GM18508 (cell line): ENCODE data around the gene OR2V2.
"Not testable (repeated sequence)": the region's sequence is repeated elsewhere in the genome, so short reads cannot be mapped to it uniquely, and the experiment has no call there.

Source experiments
- ATAC-seq: cut with Tn5 transposase; IDR thresholded peaks from one replicate; pipeline ENCODE4 v1.9.1; 2021; ENCODE audit warnings: moderate number of reproducible peaks; ENCODE audit not compliant: insufficient read depth, unreplicated experiment

OR2V2 gene

DNA sequence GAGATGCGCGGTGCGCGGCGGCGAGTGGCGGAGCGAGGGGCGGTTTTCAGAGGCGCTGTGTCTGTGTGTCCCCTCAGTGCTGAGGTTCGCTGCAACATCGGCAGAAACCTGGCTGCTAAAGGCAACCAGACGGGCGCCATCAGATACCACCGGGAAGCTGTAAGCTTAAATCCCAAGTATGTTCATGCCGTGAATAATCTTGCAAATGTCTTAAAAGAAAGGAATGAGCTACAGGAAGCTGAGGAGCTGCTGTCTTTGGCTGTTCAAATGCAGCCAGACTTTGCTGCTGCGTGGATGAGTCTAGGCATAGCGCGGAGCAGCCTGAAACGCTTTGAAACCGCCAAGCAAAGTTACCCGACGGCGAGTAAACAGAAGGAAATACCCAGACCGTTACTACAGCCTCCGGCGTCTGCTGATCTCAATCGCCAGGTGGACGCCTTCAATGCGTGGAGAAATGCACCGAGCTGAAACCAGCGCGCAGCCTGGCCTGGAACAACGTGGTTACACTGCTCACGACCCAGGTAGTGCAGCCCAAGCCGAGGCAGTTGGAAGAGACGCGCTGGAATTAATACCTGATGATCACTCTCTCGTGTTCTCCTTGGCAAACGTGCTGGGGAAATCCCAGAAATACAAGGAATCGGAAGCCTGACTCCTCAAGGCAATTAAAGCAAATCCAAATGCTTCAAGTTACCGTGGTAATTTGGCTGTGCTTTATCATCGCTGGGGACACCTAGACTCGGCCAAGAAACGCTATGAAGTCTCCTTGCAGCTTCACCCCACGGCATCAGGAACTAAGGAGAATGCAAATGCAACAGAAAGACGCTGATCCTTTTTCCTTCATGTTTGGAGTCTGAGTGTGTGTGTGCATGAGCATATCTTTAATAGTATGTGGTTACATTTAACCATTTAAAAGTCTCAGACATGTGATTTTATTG, 32.3 kb upstream of the OR2V2 start:
- ATAC-seq: no peak

DNA sequence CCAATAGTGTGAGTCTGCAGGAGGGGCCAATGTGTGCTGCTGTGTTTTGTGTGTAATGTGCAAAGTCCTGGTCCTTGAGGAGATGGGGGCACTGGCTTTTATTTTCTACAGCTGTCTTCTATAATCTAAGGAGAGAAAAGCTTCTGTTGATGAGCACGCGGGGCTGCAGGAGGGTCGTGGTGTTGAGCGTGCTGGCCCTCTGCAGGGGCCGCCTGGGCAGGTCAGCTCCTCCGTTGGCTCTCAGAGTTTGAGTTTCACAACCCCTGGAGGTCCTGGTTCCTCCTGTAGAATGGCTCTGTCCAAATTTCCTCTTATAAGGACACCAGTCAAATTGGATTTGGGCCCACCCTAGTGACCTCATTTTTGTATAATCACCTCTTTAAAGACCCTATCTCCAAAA, 29.0 kb upstream of the OR2V2 start:
- ATAC-seq: no peak

DNA sequence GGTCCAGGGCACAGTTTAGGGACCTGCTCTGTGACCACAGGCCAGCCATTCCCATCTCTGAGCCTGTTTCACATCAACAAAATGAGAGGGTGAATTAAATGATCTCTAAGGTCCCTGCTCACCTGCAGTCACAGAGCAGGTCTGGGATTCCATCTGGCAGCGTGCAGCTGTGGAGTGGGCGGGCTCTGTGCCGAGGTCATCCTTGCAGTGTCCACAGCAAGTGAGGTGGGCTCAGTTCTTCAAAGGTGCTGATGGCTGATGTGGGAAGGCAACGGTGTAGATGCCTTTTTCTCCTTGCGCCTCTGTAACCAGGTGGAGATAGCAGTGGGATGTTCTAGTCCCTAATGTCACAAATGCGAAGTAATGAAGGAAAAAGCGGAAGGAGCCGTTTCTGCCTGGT, 28.3 kb upstream of the OR2V2 start:
- no peak for ATAC-seq

DNA sequence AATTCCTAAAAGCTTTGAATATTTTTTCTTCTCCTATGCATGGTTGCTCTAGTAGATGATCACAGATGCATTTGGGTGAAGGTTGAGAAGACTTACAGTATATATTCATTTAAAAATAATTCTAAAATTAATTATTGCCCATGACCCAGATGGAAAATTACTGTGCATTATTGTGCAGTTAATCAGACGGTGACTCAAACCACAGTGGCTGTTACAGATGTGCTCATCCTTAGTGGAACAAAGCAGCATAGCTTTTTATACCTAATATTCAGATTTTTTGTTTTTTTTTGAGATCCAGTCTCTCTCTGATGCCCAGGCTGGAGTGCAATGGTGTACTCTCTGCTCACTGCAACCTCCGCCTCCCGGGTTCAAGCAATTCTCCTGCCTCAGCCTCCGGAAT, 27.1 kb upstream of the OR2V2 start:
- ATAC-seq: no peak

DNA sequence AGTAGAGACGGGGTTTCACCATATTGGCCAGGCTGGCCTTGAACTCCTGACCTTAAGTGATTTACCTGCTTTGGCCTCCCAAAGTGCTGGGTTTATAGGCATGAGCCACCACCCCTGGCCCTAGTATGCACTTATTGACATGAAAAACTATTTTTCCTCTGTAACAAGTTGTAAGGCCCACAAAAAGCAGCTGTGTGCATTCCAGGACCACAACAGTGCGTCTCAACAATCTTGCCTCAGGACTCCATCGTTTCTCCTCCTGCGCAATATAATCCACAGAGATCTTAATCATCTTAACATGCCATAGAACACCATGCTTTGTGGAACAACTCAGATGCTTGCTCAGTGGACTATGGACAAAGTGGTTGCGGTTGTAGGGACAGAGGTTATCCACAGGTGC, 26.6 kb upstream of the OR2V2 start:
- ATAC-seq: no peak

DNA sequence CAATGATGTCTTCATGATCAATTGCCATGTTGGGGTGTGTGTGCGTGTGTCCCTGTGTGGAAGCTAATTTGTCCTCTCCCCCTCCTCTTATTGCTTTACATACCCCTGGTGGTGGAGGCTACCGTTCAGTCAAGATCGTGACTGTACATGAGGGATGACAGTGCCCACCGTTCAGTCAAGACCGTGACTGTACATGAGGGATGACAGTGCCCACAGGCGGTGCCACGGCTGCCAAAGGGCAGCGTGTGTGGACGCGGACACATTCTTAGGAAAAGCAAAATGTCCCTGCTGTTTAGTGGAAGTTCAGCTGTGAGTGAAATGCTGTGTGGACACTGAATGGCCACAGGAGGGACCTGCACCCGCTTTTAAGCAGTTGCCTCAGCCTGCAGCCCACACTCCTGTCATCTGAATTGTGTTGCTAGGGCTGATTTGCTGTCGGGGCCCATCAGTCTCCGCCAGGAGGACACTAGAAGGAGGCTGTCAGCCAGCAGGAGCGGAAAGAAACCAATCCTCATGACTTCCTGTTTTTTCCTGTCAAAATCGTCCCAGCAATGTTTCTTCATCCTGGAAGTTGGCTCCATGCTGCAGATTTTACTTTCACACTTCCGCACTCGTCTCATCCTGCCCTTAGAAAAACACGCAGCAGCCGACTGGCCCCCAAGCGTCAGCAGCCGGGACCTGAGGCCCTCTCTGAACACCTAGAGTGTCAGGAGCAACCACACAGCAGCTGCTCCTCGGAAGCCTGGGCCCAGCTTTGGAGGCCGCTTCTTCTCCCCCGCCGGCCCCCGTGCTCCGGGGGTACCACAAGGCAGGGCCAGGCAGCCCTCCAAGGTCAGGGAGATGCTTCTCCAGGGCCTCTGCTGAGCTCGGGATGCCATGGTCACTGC, 25.5 kb upstream of the OR2V2 start:
- no peak for ATAC-seq

DNA sequence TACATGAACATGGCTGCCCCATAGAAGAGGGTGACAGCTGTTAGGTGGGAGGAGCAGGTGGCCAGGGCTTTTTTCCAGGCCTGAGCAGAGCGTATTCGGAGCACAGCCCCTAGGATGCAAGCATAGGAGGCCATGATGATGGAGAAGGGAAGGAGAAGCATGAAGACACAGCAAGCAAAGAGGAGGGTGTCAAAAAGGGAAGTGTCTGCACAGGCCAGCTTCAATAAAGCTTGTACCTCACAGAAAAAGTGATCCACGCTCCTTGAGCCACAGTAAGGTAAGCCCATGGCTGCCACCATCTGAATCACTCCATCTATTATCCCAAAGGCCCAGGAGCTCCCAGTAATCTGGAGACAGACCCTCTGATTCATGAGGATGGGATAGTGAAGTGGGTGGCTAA, 22.9 kb upstream of the OR2V2 start:
- no peak for ATAC-seq

DNA sequence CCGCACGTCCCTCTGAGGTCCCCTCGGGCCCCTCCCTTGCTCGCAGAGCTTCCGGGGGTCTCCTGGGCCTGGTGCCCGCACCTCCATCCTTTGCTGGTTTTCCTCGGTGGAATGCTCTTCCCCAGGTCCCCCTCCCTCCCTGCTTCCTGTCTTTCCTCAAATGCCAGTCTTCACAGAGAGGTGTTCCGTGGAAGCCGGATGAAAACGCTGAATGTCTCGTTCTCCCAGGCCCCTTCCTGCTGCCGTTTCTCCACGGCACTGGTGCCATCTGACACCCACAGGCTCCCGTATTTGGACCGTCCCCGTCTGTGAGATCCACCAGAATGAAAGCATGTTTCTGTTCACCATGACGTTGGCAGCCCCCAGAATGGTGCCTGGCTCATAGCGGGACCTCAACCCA, 20.5 kb upstream of the OR2V2 start:
- no peak for ATAC-seq

DNA sequence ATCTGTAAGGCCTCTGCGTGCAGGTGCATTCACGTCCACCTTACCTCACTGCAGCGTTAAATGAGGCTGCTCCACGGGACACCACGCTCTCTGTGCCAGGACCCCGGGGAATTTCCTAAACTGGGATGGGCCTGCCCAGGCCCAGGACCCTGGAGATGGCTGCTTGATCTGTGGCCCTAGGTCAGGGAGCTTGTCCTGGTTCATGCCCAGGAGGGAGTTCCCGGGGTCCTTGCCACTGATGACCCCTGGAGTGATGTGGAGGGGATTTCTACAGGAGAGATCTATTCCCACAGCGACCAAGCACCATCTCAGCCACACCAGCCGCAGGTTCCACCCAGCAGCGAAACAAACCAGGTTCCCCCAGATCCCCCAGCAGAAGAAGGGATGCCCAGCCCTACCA, 19.9 kb upstream of the OR2V2 start:
- ATAC-seq: no peak

DNA sequence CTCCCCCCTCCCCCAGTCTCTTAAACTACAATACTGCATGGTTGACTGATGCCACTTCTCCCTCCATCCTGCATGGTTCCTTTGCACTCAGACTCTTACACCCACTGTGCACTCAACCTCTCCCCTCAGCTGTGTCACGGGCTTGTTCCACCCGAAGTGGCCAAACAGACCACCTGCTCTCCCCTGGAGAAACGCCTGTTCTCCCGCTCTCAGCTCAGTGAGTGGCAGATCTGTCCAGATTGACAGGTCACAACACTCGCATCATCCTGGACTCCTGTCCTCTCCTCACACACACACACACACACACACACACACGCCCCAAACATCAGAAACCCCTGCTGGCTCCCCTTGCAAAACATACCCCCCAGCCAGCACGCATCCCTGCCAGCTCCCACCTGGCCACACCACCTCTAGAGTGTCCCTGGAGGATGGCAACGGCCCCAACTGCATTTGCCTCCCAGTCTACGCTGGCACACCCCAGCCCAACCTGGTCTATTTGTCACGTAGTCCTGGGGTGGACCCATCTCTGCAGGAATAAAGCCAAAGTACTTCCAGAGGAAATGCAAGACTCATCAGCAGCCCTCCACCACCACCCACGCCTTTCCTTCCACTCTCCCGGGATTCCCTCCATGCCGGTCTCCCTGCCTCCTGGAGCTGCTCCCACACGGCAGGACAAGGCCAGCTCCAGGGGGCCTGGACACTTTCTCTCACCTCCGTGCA, 19.3 kb upstream of the OR2V2 start:
- no peak for ATAC-seq

DNA sequence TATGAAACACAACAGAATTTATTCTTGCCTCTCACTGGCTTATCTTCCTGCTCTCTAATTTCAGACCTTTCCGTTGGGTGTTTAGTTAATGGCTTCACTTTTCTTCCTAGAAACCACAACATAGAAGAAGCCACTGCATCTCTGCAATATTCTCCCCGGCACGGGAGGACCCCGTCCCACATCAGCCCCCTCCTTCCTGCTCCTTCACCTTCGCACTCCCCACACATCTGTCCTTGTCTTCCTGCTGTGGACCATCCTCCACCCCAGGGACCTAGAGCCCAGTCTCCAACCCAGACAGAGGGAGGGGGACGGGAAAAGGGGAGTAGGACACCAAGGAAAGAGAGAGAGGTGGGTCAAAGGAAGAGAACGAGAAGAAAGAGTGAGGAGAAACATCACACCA, 17.8 kb upstream of the OR2V2 start:
- no peak for ATAC-seq

DNA sequence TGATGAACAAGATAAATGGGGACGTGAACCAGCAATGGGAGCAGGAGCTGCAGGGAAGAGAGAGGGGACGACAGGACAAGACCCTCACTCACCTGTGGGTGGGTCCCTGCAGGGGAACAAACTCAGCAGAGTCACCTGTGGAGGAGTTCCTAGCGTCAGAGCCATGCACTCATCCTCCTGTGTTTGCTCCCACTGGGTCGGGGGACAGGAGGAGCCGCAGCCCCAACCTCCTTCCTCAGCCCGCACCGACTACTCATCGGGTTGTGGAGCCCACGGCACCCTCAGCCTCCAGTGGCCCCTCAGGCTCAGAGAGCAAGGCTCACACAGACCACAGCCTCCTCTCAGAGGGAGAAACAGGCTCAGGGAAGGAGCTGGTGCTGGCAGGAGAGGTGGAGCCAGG, 17.3 kb upstream of the OR2V2 start:
- ATAC-seq: not testable (repeated sequence)

DNA sequence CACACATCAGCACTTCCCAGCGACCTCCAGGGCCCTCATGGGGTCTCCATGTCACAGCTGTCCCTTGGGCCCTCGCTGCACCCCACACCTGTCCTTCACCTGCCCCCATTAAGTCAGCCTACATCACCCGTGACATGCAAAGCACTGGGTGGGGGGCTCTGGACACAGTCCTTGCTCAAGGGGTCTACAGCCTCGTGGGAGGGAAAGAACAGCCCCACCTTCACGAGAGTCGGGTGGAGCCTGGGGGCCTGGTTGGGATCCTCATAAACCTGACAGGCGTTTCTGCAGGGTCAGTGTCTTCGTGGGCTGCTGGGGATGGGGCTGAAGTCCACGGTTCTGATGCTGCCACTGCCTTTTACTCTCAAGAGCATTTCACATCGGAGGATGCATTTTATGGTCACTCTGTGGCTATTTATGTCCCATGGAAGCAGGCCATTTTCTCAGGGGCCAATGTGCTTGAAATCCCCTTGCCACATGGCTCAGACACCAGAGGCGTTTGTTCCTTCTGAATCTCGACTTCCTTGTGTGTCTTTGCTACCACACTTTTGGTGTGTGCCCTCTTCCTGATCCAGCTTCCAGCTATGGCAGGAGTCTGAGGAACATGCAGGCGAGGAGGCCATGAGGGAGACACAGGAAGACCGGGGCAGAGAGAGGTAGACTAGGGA, 16.4 kb upstream of the OR2V2 start, which contains the start of gene OR2V1:
TSS of gene OR2V1 (minus strand) at position 338 of the 665 bp plus-strand sequence. CDS start 5,865 bp downstream, outside the sequence.
- ATAC-seq: no peak

DNA sequence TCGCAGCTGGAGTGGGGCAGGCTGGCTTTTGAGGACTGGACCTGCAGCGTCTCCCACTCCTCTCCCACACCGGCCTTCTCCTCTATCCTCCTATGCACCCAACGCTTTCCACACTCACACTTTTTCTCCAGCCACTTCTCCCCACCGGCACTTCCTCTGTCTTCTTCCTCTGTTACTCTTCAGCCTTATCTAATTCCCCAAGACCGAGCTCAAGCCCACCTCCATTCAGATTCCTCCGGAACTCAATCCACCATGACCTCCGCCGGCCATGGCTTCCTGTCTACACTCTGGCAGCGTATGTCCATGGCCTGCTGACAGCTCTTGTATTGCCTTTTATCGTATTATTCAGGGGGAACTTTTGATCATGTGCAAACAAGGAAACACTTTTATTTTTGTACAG, 15.9 kb upstream of the OR2V2 start:
- no peak for ATAC-seq

DNA sequence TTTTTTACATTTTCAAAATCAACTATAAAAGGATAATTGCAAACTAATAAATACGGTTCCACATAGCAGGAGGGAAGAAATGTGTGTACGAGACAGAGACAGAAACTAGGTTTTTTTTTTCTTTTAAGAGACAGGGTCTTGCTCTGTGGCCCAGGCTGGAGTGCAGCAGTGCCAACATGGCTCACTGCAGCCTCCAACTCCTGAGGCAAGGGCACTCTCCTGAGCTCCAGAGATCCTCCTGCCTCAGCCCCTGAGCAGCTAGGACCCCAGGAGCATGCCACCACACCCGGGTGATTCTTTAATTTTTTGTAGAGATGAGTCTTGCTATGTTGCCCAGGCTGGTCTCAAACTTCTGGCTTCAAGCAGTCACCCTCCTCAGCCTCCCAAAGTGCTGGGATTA, 14.3 kb upstream of the OR2V2 start:
- no peak for ATAC-seq

DNA sequence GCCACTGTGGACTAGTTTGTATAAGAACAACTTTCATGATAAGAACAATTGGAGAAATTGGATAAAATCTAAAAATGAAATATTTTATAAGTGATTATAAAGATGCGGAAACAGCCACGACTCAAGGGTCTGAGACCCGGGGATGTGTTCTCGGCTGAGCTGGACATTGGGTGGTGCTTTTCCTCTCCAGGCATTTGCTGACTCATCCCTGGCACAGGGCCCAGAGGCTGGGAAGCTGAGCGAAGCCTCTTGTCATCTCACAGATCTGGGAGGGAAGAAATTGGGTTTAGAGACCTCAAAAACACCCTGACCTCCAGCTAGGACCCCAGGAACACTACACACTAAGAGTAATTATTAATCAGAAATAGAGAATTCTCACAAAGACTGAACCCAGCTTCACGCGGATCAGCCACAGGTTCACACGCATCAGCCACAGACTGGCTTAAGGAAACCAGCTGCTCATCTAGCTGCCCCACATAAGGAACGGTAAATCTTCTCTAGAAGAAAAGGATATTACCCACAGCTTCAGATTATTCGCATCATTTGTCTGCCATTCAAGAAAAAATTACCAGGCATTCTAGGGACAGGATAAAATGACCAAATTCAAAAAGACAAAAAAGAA, 13.7 kb upstream of the OR2V2 start:
- ATAC-seq: no peak

DNA sequence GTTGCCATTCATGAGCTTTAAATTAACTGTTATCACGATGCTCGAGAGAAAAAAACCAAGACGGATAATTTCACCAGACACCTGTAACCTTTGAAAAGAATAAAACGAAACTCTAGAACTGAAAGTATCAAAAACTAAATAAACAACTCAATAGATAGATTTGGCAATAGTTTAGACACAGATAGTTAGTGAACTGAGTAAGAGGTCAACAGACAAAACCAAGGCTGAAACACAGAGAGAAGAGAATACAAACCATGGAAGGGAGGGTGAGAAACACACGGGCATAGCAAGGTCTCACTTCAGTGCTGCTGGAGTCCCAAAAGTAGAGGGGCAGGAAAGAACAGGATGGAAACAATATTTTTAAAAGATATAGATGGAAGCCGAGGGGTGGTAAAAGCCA, 13.1 kb upstream of the OR2V2 start:
- no peak for ATAC-seq

DNA sequence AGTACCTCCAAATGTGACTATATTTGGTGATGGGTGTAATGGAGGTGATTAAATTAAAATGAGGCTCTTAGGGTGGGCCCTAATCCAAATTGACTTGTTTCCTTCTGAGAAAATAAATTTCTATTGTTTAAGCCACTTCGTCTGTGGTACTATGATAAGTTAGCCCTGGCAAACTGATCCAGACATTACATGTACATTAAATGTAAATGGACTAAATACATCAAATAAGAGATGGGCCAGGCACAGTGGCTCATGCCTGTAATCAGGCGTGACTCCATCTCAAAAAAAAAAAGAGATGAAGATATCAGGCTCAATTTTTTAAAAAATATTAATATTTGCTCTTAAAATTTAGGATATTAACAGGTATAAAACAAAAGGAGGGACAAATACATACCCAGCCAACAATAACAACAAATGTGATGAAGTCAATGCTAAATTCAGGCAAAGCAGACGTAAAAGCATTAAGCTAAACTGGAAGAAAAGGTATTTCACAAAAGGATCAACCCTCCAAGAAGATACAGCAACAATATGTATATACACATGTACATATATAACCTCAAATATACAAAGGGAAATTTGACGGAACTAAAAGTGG, 10.9 kb upstream of the OR2V2 start:
- ATAC-seq: no peak

DNA sequence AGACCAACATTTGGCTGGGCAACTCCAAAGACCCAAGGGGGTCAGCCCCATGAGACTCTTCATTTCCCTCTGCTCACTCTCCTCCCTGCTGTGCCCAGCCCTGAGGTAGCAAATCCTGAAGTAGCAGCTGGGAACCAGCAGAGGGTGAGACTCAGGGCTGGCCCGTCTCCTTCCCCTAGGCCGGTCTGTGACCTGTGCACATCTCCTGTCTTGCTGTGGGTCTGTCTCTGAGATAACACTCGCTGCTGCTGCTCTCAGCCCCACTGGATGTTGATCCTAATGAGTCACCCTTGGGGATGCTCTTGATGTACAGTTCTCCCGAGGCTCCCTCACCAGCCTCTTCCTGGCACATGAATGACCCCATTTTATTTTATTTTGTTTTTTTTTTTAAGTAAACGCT, 9.1 kb upstream of the OR2V2 start:
- no peak for ATAC-seq
